Measurements from ENCODE around the gene HOXA1.

DNA sequence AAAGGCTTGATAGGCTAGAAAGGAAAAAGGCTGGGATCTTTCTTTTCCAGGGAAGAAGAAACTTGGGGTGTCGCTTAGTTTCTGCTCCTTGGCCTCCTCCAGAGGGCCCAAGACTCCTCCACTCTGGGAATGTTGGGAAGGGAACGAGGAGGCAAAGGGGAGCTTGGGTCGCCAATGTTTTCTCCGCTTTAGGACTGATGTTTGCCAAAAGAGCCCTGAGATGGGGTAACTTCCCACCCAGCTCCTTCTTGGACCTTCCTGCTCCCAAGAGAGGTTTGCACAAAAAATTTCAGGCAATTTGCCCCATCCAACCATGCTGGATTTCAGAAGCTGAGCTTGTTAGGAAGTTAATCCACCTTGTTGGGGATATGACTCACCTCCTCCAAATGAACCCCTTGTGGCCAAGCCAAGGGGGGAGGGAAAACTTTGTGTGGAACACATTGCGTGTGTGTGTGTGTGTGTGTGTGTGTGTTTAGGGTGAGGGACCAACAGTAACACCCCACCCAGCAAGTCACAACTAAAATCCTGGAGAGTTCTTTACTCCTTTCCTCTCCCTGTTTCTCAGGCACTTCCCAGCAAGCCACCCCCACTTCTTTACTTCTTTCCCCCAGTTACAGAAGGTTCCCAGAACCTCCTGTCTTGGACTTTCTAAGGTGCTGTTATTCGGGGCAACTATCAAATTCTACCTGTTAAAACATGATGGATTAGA lies 15.4 kb upstream of the HOXA1 start:
- TF ChIP-seq CTCF (IDR thresholded peaks at IDR 0.05) (no peak), POLR2AphosphoS5 (IDR thresholded peaks at IDR 0.05) (peak in 2 of 3 donors; percentile 42 to 70), POLR2A (IDR thresholded peaks at IDR 0.05) (no peak), EP300 (IDR thresholded peaks at IDR 0.05) (no peak)

Data from stomach (tissue), 4 donors.